GM19395 (cell line): ENCODE results near the gene CCDC169.
"Not testable (repeated sequence)": the region's sequence is repeated elsewhere in the genome, so short reads cannot be mapped to it uniquely, and the experiment has no call there.

Experiments used
- ATAC-seq: cut with Tn5 transposase; IDR thresholded peaks from one replicate; pipeline ENCODE4 v1.9.1; 2021; ENCODE audit warnings: mild to moderate bottlenecking, moderate library complexity; ENCODE audit not compliant: unreplicated experiment

The CCDC169 gene

GRCh38 chr13:36297366-36298338, at the start of gene CCDC169:
CCDC169 (minus strand) TSS chr13:36297814; CDS start chr13:36297719, 95 bp downstream.
- ATAC-seq, result peak; percentile 74

- peak; percentile 94 for ATAC-seq
Observed at GRCh38 chr13:36346222-36347083, 48.8 kb upstream of the CCDC169 start, which contains the start of gene SPART. SPART (minus strand) TSS chr13:36346394; CDS start chr13:36335830, 10,564 bp downstream.

- ATAC-seq, result no peak
Observed at GRCh38 chr13:36345438-36346221, 48.0 kb upstream of the CCDC169 start.

GRCh38 chr13:36344886-36345437, 47.3 kb upstream of the CCDC169 start:
- no peak for ATAC-seq

GRCh38 chr13:36344173-36344572, 46.6 kb upstream of the CCDC169 start:
- ATAC-seq, result no peak

GRCh38 chr13:36343766-36344165, 46.2 kb upstream of the CCDC169 start:
- no peak for ATAC-seq

GRCh38 chr13:36342715-36343114, 45.1 kb upstream of the CCDC169 start:
- no peak for ATAC-seq

GRCh38 chr13:36341718-36342117, 44.1 kb upstream of the CCDC169 start:
- ATAC-seq, result no peak

GRCh38 chr13:36339600-36340155, 42.1 kb upstream of the CCDC169 start:
- ATAC-seq, result no peak

GRCh38 chr13:36337938-36338641, 40.5 kb upstream of the CCDC169 start:
- ATAC-seq, result no peak

GRCh38 chr13:36332986-36333385, 35.4 kb upstream of the CCDC169 start:
- no peak for ATAC-seq

GRCh38 chr13:36332255-36332654, 34.6 kb upstream of the CCDC169 start:
- ATAC-seq, result not testable (repeated sequence)

GRCh38 chr13:36331280-36331679, 33.7 kb upstream of the CCDC169 start:
- no peak for ATAC-seq

- ATAC-seq, result no peak
Observed at GRCh38 chr13:36329361-36329760, 31.7 kb upstream of the CCDC169 start.

- no peak for ATAC-seq
Observed at GRCh38 chr13:36328821-36329220, 31.2 kb upstream of the CCDC169 start.

- no peak for ATAC-seq
Observed at GRCh38 chr13:36325912-36326311, 28.3 kb upstream of the CCDC169 start.

- ATAC-seq, result not testable (repeated sequence)
Observed at GRCh38 chr13:36324881-36325280, 27.3 kb upstream of the CCDC169 start.

GRCh38 chr13:36323951-36324566, 26.4 kb upstream of the CCDC169 start:
- ATAC-seq, result no peak

- ATAC-seq, result no peak
Observed at GRCh38 chr13:36323408-36323807, 25.8 kb upstream of the CCDC169 start.
